Mesenchymal stem cell (in vitro differentiated cells and primary cell): ENCODE measurements around the gene PARVB.

Experiments used
- DNase-seq: peaks from one replicate; pipeline ENCODE4 v3.0.0-alpha.2; 2013
- H2AFZ ChIP-seq: one replicate; pipeline ENCODE4 v1.6.1; 2013; ENCODE audit warnings: low read depth, mild to moderate bottlenecking, control low read depth, inconsistent platforms, low read length, moderate library complexity
- H2AK5ac ChIP-seq: 2 replicates; pipeline ENCODE4 v1.6.1; 2013; ENCODE audit warnings: low read length, moderate library complexity, mild to moderate bottlenecking, inconsistent platforms; ENCODE audit not compliant: severe bottlenecking
- H2BK120ac ChIP-seq: one replicate; pipeline ENCODE4 v1.6.1; 2013; ENCODE audit warnings: low read depth, mild to moderate bottlenecking, inconsistent platforms, low read length, moderate library complexity
- H2BK12ac ChIP-seq, 2 experiments: one replicate each; pipeline ENCODE4 v1.6.1; 2013; ENCODE audit warnings: inconsistent platforms in 2 of 2, low read length in 2 of 2, mild to moderate bottlenecking in 2 of 2, moderate library complexity in 2 of 2, control low read depth in 1 of 2
- H2BK15ac ChIP-seq: one replicate; pipeline ENCODE4 v1.6.1; 2013; ENCODE audit warnings: mild to moderate bottlenecking, low read depth, inconsistent platforms; ENCODE audit not compliant: poor library complexity, severe bottlenecking
- H2BK5ac ChIP-seq: 2 replicates; pipeline ENCODE4 v1.6.1; 2013; ENCODE audit warnings: low read depth, mild to moderate bottlenecking, low read length, control low read depth, inconsistent platforms; ENCODE audit not compliant: poor library complexity, severe bottlenecking
- H3K14ac ChIP-seq, 2 experiments: one replicate each; pipeline ENCODE4 v1.6.1; 2013; ENCODE audit warnings: inconsistent platforms in 2 of 2, low read length in 2 of 2, control low read depth in 1 of 2, mild to moderate bottlenecking in 1 of 2, moderate library complexity in 1 of 2
- H3K18ac ChIP-seq, 2 experiments: one replicate each; pipeline ENCODE4 v1.6.1; 2013; ENCODE audit warnings: inconsistent platforms in 2 of 2, low read length in 2 of 2, control low read depth in 1 of 2, low read depth in 1 of 2, mild to moderate bottlenecking in 1 of 2
- H3K23ac ChIP-seq, 2 experiments: one replicate each; pipeline ENCODE4 v1.6.1; 2013; ENCODE audit warnings: inconsistent platforms in 2 of 2, low read length in 2 of 2, mild to moderate bottlenecking in 2 of 2, moderate library complexity in 2 of 2, control low read depth in 1 of 2
- H3K27ac ChIP-seq: 2 replicates; pipeline ENCODE4 v1.5.1; 2013; ENCODE audit warnings: mild to moderate bottlenecking, moderate library complexity, low read length, control low read depth, inconsistent platforms; ENCODE audit not compliant: poor library complexity, severe bottlenecking
- H3K27me3 ChIP-seq, 2 experiments: 2 replicates each; pipeline versions ENCODE4 v1.6.1 to v1.7.0; 2013; ENCODE audit warnings: low read length in 2 of 2, mild to moderate bottlenecking in 2 of 2, moderate library complexity in 2 of 2, control low read depth in 1 of 2, inconsistent platforms in 1 of 2; ENCODE audit not compliant: control insufficient read depth in 1 of 2, insufficient read depth in 1 of 2
- H3K36me3 ChIP-seq, 2 experiments: 2 replicates each; pipeline versions ENCODE4 v1.6.1 to v1.7.0; 2013; ENCODE audit warnings: low read length in 2 of 2, control low read depth in 1 of 2, inconsistent platforms in 1 of 2, low read depth in 1 of 2, mild to moderate bottlenecking in 1 of 2; ENCODE audit not compliant: insufficient read depth in 2 of 2, control insufficient read depth in 1 of 2
- H3K4ac ChIP-seq, 2 experiments: one replicate each; pipeline ENCODE4 v1.6.1; 2013; ENCODE audit warnings: inconsistent platforms in 2 of 2, low read length in 2 of 2, mild to moderate bottlenecking in 2 of 2, moderate library complexity in 2 of 2, control low read depth in 1 of 2, low read depth in 1 of 2
- H3K4me1 ChIP-seq: 2 replicates; pipeline ENCODE4 v1.6.1; 2013; ENCODE audit warnings: low read depth, low read length, control low read depth; ENCODE audit not compliant: control insufficient read depth, insufficient read depth
- H3K4me2 ChIP-seq: 2 replicates; pipeline ENCODE4 v1.6.1; 2013; ENCODE audit warnings: low read length, mild to moderate bottlenecking, inconsistent platforms; ENCODE audit not compliant: poor library complexity, severe bottlenecking
- H3K4me3 ChIP-seq, 2 experiments: 2 replicates each; pipeline versions ENCODE4 v1.5.1 to v1.7.0; 2013; ENCODE audit warnings: low read length in 2 of 2, mild to moderate bottlenecking in 2 of 2, control low read depth in 1 of 2, low read depth in 1 of 2; ENCODE audit not compliant: insufficient read depth in 1 of 2
- H3K79me1 ChIP-seq: replicated peaks from 2 replicates; pipeline ENCODE4 v1.6.1; 2013; ENCODE audit warnings: mild to moderate bottlenecking, control low read depth, low read length, inconsistent platforms; ENCODE audit not compliant: poor library complexity, severe bottlenecking
- H3K9ac ChIP-seq: 2 replicates; pipeline ENCODE4 v1.7.0; 2013; ENCODE audit warnings: mild to moderate bottlenecking, low read length, moderate library complexity
- H3K9me3 ChIP-seq: 2 replicates; pipeline ENCODE4 v1.7.0; 2013; ENCODE audit warnings: mild to moderate bottlenecking, low read length; ENCODE audit not compliant: control insufficient read depth
- H4K8ac ChIP-seq: one replicate; pipeline ENCODE4 v1.6.1; 2013; ENCODE audit warnings: inconsistent platforms, mild to moderate bottlenecking, low read length, moderate library complexity
- H4K91ac ChIP-seq: one replicate; pipeline ENCODE4 v1.6.1; 2013; ENCODE audit warnings: mild to moderate bottlenecking, low read length, inconsistent platforms
- WGBS: methylation state at CpG from one replicate; pipeline ENCODE4 v1.1.7; 2013; ENCODE audit warnings: mixed read lengths; 5-methylcytosine and 5-hydroxymethylcytosine counted together

The PARVB gene

DNA sequence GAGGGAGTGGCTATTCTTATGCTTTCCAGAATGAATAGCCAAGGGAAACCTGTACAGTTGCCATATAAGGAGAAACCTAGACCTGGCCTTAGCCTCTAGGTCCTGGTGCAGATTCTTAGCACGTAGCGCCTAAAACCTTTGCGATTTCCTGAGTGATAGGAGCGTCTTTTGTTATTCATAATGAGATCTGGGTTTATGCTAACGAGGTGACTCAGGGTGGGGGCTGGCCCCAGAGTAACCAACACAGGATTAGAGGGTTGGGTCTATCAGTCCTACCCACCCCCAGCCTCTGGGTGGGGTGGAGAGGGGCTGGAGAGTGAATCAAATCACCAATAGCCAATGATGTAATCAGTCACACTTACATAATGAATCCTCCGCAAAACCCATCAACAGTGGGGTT is 83.2 kb downstream of the PARVB start:
- no peak overlapping the region for H3K27ac ChIP-seq
- 50% methylated on average over 6 of the region's 6 CpGs for WGBS
- H2AFZ ChIP-seq, result no peak overlapping the region
- H3K23ac ChIP-seq, result no peak overlapping the region
- no peak overlapping the region for H2BK120ac ChIP-seq
- no peak overlapping the region for H3K4me3 ChIP-seq
- DNase-seq, result no peak
- H2BK15ac ChIP-seq, result no peak overlapping the region
- no peak overlapping the region for H3K9ac ChIP-seq
- no peaks in the 10 kb centered on the region for H3K9me3 ChIP-seq
- no peak overlapping the region for H2BK12ac ChIP-seq
- H2AK5ac ChIP-seq, result no peak overlapping the region
- no peak overlapping the region for H2BK5ac ChIP-seq
- no peak overlapping the region for H3K14ac ChIP-seq
- peaks cover 2% of the 10 kb centered on the region for H3K4me1 ChIP-seq
- no peak overlapping the region for H3K4me2 ChIP-seq
- no peaks in the 10 kb centered on the region for H3K79me1 ChIP-seq
- H3K36me3 ChIP-seq, result peaks cover 0 to 21% of the 10 kb centered on the region in 2 experiments
- H3K4ac ChIP-seq, result no peak overlapping the region
- no peak overlapping the region for H3K18ac ChIP-seq
- H4K8ac ChIP-seq, result no peak overlapping the region
- H3K27me3 ChIP-seq, result no peaks in the 10 kb centered on the region
- H4K91ac ChIP-seq, result no peak overlapping the region

- H3K4me1 ChIP-seq, result peaks cover 2% of the 10 kb centered on the region
- WGBS, result 96% methylated on average over 2 of the region's 2 CpGs
- no peak overlapping the region for H2AFZ ChIP-seq
Measured at GRCh38 chr22:44108076-44108475, 84.0 kb downstream of the PARVB start.

GRCh38 chr22:44108806-44109385 is 84.8 kb downstream of the PARVB start:
- H4K8ac ChIP-seq, result no peak overlapping the region
- no peak overlapping the region for H2AFZ ChIP-seq
- no peak overlapping the region for H3K27ac ChIP-seq
- H3K9me3 ChIP-seq, result no peaks in the 10 kb centered on the region
- no peak overlapping the region for H2BK15ac ChIP-seq
- no peak overlapping the region for H3K4me3 ChIP-seq
- no peak overlapping the region for H3K4me2 ChIP-seq
- H3K9ac ChIP-seq, result no peak overlapping the region
- H3K23ac ChIP-seq, result no peak overlapping the region
- no peaks in the 10 kb centered on the region for H3K27me3 ChIP-seq
- no peak overlapping the region for H3K18ac ChIP-seq
- no peak overlapping the region for H2BK12ac ChIP-seq
- H2BK120ac ChIP-seq, result no peak overlapping the region
- no peak overlapping the region for H2AK5ac ChIP-seq
- peaks cover 2% of the 10 kb centered on the region for H3K4me1 ChIP-seq
- H2BK5ac ChIP-seq, result no peak overlapping the region
- H4K91ac ChIP-seq, result no peak overlapping the region
- no peak for DNase-seq
- H3K4ac ChIP-seq, result no peak overlapping the region
- no peaks in the 10 kb centered on the region for H3K79me1 ChIP-seq
- H3K14ac ChIP-seq, result no peak overlapping the region
- peaks cover 0 to 11% of the 10 kb centered on the region in 2 experiments for H3K36me3 ChIP-seq
- WGBS, result 85% methylated on average over 14 of the region's 14 CpGs

More at GRCh38 chr22:44108076-44108475, 84.0 kb downstream of the PARVB start:
- H3K4ac ChIP-seq, result no peak overlapping the region
- no peaks in the 10 kb centered on the region for H3K79me1 ChIP-seq
- no peak overlapping the region for H2AK5ac ChIP-seq
- H3K14ac ChIP-seq, result no peak overlapping the region
- H3K4me2 ChIP-seq, result no peak overlapping the region
- no peak overlapping the region for H3K4me3 ChIP-seq
- no peak overlapping the region for H3K18ac ChIP-seq
- no peaks in the 10 kb centered on the region for H3K9me3 ChIP-seq
- H2BK15ac ChIP-seq, result no peak overlapping the region
- no peak overlapping the region for H3K9ac ChIP-seq
- H4K8ac ChIP-seq, result no peak overlapping the region
- no peak overlapping the region for H3K23ac ChIP-seq
- peaks cover 0 to 19% of the 10 kb centered on the region in 2 experiments for H3K36me3 ChIP-seq
- no peak overlapping the region for H2BK120ac ChIP-seq
- DNase-seq, result no peak
- H3K27me3 ChIP-seq, result no peaks in the 10 kb centered on the region
- no peak overlapping the region for H3K27ac ChIP-seq
- H2BK12ac ChIP-seq, result no peak overlapping the region
- no peak overlapping the region for H4K91ac ChIP-seq
- no peak overlapping the region for H2BK5ac ChIP-seq

DNA sequence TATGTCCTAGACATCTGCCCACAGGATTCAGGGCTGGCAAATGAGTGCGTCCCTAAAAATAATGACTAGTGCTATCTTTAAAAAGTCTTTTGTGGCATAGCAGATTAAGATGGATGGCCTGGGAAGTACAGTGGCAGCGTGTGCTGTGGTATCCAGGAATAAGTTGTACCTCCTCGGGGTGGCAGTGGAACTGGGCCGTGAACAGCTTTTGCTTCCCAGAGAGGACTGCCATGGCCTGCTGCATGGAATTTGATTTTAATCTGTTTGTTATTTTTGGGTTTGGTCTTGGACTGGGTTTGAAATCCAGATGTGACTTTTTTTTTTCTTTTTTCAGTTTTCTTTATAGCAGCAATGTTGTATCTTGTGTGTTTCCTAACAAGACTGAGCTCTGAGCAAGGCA is 85.3 kb downstream of the PARVB start:
- no peak overlapping the region for H3K23ac ChIP-seq
- over 99% methylated on average over 4 of the region's 4 CpGs for WGBS

More for the DNA sequence above, 85.3 kb downstream of the PARVB start:
- Histone ChIP-seq H3K14ac (no peak overlapping the region), H3K4me1 (peaks cover 2% of the 10 kb centered on the region), H4K91ac (no peak overlapping the region), H2BK120ac (peak overlapping the region; percentile 8), H3K9me3 (no peaks in the 10 kb centered on the region), H2BK5ac (no peak overlapping the region), H3K36me3 (peaks cover 0 to 6% of the 10 kb centered on the region in 2 experiments), H4K8ac (no peak overlapping the region), H3K9ac (no peak overlapping the region), H2BK15ac (no peak overlapping the region), H2AFZ (no peak overlapping the region), H3K4me3 (no peak overlapping the region), H3K79me1 (no peaks in the 10 kb centered on the region), H3K18ac (no peak overlapping the region), H3K4me2 (no peak overlapping the region), H3K27ac (no peak overlapping the region), H2BK12ac (no peak overlapping the region), H2AK5ac (no peak overlapping the region), H3K4ac (no peak overlapping the region), H3K27me3 (no peaks in the 10 kb centered on the region)
- DNase-seq, result no peak
